ENCODE results near the gene HYPK. TPM values are rescaled to one million over a fixed set of nuclear protein-coding genes. Genes with fewer than 3 reads are reported as not detected.

Gene HYPK
- total and polyA plus RNA-seq, 2 experiments from 2014 or later = 7.2 to 40.1 TPM

DNA sequence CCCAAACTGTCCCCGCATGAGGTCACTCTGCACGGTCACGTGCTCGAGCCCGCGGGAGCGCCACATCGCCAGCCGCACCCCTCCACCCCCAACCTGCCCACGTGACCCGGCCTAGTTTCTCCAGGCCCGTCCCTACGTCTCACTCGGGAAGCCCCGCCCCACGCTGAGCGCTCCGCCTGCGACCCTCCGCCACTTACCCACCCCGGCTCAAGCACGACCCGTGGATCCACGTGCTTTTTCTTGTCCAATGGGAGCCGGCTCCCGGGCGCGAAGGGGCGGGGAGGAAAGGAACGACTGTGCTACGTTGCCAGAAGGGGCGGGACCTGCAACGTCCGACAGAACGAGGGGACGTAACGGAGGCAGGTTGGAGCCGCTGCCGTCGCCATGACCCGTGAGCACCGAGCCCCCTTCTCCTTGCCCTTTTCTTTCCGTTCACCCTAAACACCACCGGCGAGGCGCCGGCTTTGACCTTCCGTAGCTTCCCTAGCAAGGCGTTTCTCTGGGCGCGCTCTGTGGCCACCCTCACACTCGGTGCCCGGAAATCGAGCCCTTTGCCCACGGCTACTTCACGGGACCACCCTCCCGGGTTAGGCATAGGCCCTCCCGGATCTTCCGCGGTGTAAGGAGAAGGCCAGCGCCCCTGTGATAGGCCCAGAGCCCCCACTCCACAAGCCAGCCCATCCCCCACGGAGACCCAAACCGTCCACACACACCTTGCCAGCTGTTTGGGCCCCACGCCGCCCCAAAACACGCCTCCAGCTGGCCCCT is 8.2 kb upstream of the HYPK start, which contains the start of gene SERF2:
TSS of gene SERF2 (plus strand) at position 328 of the 768 bp plus-strand sequence. CDS start at position 385, 57 bp downstream.
- ATAC-seq (peak; percentile 81), DNase-seq (ENCODE audit: low spot score) (peak; percentile 100)
- Mint-ChIP-seq H3K27ac (peak within 1 kb of the TSS; percentile 99), H3K27me3 (ENCODE audit: insufficient read depth, low read depth, poor library complexity) (peaks cover 24% of the 10 kb centered on the region), H3K4me3 (peak within 1 kb of the TSS; percentile 98), H3K36me3 (ENCODE audit: low read depth) (peaks cover 50% of the 10 kb centered on the region), H3K4me1 (peaks cover 38% of the 10 kb centered on the region), H3K9me3 (no peaks in the 10 kb centered on the region)
- H2AFZ ChIP-seq = peak within 1 kb of the TSS; percentile 94
- H3K4me2 ChIP-seq = peak within 1 kb of the TSS; percentile 95
- no peak for TF ChIP-seq STAT1 (IDR thresholded peaks at IDR 0.05; ENCODE audit: unreplicated experiment)
- TF ChIP-seq, protein P1, sequence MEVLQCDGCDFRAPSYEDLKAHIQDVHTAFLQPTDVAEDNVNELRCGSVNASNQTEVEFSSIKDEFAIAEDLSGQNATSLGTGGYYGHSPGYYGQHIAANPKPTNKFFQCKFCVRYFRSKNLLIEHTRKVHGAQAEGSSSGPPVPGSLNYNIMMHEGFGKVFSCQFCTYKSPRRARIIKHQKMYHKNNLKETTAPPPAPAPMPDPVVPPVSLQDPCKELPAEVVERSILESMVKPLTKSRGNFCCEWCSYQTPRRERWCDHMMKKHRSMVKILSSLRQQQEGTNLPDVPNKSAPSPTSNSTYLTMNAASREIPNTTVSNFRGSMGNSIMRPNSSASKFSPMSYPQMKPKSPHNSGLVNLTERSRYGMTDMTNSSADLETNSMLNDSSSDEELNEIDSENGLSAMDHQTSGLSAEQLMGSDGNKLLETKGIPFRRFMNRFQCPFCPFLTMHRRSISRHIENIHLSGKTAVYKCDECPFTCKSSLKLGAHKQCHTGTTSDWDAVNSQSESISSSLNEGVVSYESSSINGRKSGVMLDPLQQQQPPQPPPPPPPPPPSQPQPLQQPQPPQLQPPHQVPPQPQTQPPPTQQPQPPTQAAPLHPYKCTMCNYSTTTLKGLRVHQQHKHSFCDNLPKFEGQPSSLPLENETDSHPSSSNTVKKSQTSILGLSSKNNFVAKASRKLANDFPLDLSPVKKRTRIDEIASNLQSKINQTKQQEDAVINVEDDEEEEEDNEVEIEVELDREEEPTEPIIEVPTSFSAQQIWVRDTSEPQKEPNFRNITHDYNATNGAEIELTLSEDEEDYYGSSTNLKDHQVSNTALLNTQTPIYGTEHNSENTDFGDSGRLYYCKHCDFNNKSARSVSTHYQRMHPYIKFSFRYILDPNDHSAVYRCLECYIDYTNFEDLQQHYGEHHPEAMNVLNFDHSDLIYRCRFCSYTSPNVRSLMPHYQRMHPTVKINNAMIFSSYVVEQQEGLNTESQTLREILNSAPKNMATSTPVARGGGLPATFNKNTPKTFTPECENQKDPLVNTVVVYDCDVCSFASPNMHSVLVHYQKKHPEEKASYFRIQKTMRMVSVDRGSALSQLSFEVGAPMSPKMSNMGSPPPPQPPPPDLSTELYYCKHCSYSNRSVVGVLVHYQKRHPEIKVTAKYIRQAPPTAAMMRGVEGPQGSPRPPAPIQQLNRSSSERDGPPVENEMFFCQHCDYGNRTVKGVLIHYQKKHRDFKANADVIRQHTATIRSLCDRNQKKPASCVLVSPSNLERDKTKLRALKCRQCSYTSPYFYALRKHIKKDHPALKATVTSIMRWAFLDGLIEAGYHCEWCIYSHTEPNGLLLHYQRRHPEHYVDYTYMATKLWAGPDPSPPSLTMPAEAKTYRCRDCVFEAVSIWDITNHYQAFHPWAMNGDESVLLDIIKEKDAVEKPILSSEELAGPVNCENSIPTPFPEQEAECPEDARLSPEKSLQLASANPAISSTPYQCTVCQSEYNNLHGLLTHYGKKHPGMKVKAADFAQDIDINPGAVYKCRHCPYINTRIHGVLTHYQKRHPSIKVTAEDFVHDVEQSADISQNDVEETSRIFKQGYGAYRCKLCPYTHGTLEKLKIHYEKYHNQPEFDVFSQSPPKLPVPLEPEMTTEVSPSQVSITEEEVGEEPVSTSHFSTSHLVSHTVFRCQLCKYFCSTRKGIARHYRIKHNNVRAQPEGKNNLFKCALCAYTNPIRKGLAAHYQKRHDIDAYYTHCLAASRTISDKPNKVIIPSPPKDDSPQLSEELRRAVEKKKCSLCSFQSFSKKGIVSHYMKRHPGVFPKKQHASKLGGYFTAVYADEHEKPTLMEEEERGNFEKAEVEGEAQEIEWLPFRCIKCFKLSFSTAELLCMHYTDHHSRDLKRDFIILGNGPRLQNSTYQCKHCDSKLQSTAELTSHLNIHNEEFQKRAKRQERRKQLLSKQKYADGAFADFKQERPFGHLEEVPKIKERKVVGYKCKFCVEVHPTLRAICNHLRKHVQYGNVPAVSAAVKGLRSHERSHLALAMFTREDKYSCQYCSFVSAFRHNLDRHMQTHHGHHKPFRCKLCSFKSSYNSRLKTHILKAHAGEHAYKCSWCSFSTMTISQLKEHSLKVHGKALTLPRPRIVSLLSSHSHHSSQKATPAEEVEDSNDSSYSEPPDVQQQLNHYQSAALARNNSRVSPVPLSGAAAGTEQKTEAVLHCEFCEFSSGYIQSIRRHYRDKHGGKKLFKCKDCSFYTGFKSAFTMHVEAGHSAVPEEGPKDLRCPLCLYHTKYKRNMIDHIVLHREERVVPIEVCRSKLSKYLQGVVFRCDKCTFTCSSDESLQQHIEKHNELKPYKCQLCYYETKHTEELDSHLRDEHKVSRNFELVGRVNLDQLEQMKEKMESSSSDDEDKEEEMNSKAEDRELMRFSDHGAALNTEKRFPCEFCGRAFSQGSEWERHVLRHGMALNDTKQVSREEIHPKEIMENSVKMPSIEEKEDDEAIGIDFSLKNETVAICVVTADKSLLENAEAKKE (CRISPR knock-in tag; IDR thresholded peaks at IDR 0.05) = no peak
- TF ChIP-seq EZH2 (IDR thresholded peaks at IDR 0.05; ENCODE audit: low read depth, unreplicated experiment) = no peak
- no peak for TF ChIP-seq EZH2phosphoT487 (IDR thresholded peaks at IDR 0.05; ENCODE audit: unreplicated experiment)
- TF ChIP-seq, protein P2, sequence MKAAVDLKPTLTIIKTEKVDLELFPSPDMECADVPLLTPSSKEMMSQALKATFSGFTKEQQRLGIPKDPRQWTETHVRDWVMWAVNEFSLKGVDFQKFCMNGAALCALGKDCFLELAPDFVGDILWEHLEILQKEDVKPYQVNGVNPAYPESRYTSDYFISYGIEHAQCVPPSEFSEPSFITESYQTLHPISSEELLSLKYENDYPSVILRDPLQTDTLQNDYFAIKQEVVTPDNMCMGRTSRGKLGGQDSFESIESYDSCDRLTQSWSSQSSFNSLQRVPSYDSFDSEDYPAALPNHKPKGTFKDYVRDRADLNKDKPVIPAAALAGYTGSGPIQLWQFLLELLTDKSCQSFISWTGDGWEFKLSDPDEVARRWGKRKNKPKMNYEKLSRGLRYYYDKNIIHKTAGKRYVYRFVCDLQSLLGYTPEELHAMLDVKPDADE (IDR thresholded peaks at IDR 0.05) = peak; percentile 38
- TF ChIP-seq ZNF114 (CRISPR knock-in tag; IDR thresholded peaks at IDR 0.05) = no peak
- TF ChIP-seq JUNB (IDR thresholded peaks at IDR 0.05; ENCODE audit: unreplicated experiment) = no peak
- TF ChIP-seq CREB1 (CRISPR knock-in tag; IDR thresholded peaks at IDR 0.05; ENCODE audit: low read depth) = peak; percentile 77
- peak; percentile 98 for TF ChIP-seq POLR2AphosphoS5 (IDR thresholded peaks at IDR 0.05; ENCODE audit: low read depth)
- H4K20me1 ChIP-seq (replicated peaks; ENCODE audit: insufficient read depth) = peaks cover 19% of the 10 kb centered on the region; the same call in 1 of the 2 replicates
- no peaks in the 10 kb centered on the region for H3K27me3 ChIP-seq (ENCODE audit: insufficient read depth)
- H3F3A ChIP-seq (replicated peaks; ENCODE audit: low read depth) = peaks cover 16% of the 10 kb centered on the region; the same call in 1 of the 2 replicates
- H3K9me2 ChIP-seq (ENCODE audit: insufficient read depth) = no peaks in the 10 kb centered on the region
- H3K4me3 ChIP-seq = peak within 1 kb of the TSS; percentile 100
- peaks cover 19% of the 10 kb centered on the region for H3K79me2 ChIP-seq (replicated peaks; ENCODE audit: insufficient read depth)
- peak within 1 kb of the TSS; percentile 96 for H3K27ac ChIP-seq (ENCODE audit: low read depth)
- H3K36me3 ChIP-seq (ENCODE audit: insufficient read depth) = peaks cover 21% of the 10 kb centered on the region
- peaks cover 22% of the 10 kb centered on the region for H3K4me1 ChIP-seq (ENCODE audit: insufficient read depth)
